Measurements from ENCODE around the gene FECH.

The FECH gene

DNA sequence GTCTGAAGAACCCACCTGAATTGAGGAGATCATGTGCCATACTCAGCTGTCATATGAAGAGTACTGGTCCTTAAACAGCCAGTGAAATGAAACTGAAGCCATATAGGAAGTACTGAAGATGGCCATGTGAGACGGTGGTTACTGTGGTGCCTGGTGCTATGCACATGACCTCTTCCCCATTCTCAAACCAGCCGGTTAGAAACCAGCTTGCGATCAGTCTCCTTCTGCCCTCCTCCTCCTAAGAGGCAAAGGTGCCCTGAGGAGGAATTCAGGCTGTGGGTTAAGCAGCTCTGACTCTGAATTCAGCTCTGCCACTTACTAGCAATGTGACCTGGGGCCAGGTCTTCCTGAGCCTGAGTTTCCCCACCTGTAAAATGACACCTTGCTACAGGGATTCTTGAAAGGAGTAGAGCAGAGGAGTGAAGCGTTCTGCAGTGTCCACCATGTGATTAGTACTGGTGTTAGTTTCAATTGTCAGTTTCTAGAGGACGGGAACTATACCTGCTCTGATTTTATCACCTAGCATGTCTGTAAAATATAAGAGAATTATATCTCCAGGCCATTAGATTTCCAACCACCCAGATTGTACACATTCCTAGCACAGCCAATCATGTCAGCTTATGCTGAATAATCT lies 5.1 kb downstream of the FECH start:
- no peak for DNase-seq (ENCODE audit: low read depth in 2 of 2)

DNA sequence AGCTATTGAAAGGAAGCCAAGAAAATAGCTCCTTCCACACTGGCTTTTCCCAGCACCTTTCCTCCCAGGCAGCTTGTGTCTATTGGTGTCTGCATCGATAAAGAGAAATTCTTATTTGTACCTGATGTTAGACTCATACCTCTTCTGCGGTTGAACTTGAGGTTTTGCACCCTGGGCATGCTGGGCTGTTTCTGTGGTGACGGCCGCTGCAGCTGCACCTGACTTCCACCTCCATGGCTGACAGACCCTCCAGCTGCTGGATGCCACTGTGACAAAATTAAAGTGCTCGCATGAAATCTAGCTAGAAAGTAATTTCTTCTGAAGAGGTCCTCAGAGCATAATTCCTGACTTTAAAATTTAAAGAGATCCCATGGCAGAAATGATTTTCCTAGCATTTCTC lies 6.6 kb downstream of the FECH start:
- DNase-seq (ENCODE audit: low read depth in 2 of 2) = no peak

DNA sequence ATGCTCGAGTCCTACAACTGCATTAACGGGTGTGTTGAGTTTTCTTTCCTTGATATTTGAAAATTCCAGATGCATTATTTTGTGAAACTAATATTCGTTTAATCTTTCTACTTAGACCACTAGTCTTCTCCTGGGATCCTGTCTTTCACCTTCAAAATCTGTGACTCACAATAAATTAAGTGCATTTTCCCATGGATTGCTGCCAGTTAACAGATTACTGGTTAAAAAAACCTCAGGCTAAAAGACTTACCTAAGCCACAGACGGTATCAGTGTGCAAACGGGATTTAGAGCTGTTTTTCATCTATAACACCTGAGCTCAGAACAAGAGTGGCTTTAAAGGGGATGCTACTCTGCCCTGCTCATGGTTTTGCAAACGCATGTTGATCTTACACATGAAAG lies 10.2 kb downstream of the FECH start:
- DNase-seq (ENCODE audit: low read depth in 2 of 2) = no peak

- no peak for DNase-seq (ENCODE audit: low read depth in 2 of 2)
Measured at GRCh38 chr18:57575542-57575941, 11.0 kb downstream of the FECH start.

GRCh38 chr18:57574866-57575265 lies 11.6 kb downstream of the FECH start:
- DNase-seq (ENCODE audit: low read depth in 2 of 2) = no peak

DNA sequence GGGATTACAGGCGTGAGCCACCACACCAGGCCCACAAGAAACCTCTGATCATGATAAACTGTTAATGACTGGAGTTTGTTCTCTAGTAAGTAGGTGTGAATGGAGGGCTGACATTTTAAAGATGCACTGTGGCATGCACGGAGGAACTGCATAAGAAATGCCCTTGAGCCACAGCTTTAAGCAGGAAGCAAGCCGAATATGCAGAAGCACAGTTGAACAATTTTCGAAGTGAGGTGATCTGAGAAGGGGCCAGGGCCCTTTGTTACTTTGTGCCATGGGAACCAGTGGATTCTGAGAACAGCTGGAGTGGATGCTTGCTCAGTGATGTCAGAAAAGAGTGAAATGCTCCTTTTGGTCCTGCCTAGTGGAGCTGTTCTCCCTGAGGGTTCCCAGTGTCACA lies 16.3 kb downstream of the FECH start:
- DNase-seq (ENCODE audit: low read depth in 2 of 2) = no peak

GRCh38 chr18:57569133-57569532 lies 17.4 kb downstream of the FECH start:
- DNase-seq (ENCODE audit: low read depth in 2 of 2) = no peak

DNA sequence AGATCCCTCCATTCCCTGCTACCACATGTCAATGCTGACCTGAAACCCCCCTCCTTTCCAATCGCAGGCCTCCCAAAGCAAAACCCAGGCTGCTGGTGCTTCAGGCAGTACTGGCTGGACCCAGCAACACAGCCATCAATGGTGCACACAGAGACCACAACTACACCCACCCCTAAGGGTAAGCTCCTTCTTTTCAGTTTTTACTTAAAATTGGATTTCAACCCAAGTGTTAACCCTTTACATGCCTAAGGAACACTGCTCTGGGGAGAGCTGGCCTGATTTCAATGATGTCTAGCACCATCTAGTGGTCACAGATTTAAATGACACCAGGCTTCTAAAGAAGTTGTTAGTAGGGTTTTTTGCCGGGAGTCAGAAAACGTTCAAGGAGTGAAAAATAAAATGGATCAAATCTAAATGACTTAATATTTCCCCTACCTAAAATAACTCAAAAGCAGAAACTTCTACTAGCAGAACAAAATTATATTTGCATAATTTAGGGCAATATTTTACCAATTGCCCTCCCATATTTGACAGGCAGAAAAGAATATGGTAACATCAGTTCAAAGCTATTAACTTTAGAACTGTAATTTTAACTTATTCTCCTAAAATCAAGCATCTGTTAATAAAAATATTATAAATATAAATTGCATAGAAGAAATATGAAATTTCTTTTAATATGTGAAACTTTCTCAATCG lies 24.6 kb downstream of the FECH start:
- no peak for DNase-seq (ENCODE audit: low read depth in 2 of 2)

GRCh38 chr18:57561261-57561660 lies 25.2 kb downstream of the FECH start:
- DNase-seq (ENCODE audit: low read depth in 2 of 2) = no peak

- DNase-seq (ENCODE audit: low read depth in 2 of 2) = no peak
Measured at GRCh38 chr18:57559314-57559713, 27.2 kb downstream of the FECH start.

DNA sequence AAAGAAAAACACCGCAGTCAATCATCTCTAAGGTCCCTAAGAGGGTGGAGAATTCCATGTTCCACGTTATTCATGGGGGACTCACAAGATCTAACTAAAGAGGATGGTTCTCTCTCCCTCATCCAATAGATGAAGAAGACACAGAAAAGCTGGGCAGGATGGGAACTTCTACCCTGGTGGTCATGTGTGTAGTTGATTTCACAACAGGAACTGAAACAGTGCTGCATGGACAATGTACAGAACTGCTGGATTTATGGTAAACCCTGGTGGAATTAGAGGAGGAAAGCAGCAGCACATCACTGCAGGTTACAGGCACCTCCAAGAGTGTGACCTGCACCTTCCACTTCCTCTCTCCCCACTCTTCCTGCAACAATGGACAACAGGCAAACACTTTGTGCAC lies 31.4 kb downstream of the FECH start:
- no peak for DNase-seq (ENCODE audit: low read depth in 2 of 2)

DNA sequence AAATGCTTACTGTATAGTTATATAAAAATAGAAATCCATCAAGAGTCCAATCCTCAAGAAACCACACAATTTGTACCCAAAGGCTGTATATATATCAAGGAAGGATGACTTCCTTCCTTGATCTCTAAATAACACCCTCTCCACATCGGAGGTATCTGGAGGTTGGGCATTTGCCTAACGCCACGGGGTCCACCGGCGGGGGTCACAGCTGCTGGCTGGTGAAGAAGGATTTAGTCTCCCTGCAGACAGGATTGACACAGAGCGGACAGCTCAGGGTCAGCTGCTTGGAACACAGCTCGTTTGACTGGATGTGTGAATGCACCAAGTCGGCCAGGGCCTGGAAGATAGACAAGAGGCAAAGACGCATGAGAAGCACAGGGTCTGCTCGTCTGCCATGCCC lies 36.0 kb downstream of the FECH start:
- no peak for DNase-seq (ENCODE audit: low read depth in 2 of 2)

- DNase-seq (ENCODE audit: low read depth in 2 of 2) = no peak
Measured at GRCh38 chr18:57547260-57547659, 39.2 kb downstream of the FECH start.

DNA sequence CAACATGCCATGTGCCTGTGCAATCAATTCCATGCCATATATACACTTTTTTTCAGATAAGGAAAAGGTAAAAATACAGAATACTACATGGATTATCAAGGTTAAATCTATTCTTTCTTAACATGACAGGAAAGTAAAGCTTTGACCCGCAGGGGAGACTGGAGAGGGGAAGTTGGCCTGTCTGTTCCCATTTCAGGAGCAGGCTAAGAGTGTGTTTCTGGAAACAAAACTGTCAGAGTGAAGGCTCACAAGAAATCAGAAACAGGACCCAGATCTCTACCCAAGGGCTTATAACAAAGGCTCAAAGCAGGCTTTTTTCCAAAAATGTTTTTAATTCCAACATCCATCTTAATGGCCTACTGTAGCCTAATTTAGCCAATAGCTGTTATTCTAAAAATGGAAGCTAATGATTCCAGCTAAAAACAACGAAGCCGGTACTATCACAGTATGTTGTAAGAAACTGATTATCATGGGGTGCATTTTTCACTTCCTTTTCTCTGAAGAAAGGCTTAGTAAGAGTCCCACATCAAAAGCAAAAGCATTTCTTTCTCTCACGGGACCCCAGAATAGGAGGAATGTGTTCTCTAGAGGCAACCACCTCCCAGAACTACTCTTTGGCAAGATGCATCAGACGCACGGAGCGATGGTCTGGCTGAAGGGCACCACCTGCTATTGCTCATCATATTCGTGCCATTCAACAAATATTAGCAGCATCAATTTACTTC lies 41.4 kb downstream of the FECH start:
- DNase-seq (ENCODE audit: low read depth in 2 of 2) = no peak

DNA sequence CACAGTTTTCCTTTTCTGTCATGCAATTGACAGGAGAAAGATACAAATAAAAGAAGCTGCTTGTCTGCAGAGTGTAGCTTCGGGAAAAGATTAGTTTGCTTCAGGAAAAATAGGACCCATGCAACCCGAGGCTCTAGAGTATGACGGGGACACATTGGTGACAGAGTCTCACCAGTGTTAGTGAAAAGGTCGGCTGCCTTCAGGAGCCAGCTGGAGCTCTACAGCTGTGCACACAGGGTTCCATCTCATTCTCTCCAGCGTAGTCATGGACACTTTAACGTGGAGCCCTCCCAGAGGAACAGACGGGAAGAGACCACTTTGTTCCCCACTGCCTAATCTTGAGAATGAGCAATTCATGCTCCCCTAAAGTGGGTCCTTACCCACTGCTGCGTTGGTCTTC lies 42.9 kb downstream of the FECH start:
- no peak for DNase-seq (ENCODE audit: low read depth in 2 of 2)

DNA sequence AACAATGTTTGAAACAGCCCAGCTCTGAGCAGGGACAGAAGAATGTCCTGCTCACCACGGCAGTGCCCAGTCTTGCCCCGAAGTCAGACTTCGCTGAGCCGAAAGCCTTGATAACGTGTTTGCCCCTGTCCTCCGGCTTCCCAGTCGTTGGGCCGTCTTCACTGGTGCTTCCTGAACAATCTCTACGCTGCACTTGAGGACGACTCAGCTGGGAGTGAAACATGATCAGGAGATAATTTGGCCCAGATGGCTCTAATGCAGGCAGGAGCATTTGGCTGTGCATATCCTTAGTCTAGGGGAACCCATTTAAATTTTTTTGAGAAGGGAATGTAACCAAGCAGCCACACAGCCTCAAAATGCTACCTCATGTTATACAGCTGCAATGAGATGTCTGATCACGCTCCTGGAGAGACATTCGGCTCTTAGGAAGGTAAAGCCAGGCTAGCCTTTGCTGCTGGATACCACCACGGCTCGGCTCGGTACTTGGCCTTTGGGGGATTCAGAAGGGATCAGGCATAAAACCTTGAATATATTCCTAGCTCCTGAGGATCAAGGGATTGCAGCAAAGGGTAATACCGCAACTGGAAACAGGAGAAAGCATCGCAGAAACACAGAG lies 43.6 kb downstream of the FECH start:
- DNase-seq (ENCODE audit: low read depth in 2 of 2) = no peak

- DNase-seq (ENCODE audit: low read depth in 2 of 2) = no peak
Measured at GRCh38 chr18:57542126-57542525, 44.4 kb downstream of the FECH start.

- no peak for DNase-seq (ENCODE audit: low read depth in 2 of 2)
Measured at GRCh38 chr18:57539702-57540101, 46.8 kb downstream of the FECH start.

GRCh38 chr18:57538614-57539013 lies 47.9 kb downstream of the FECH start:
- DNase-seq (ENCODE audit: low read depth in 2 of 2) = no peak

DNA sequence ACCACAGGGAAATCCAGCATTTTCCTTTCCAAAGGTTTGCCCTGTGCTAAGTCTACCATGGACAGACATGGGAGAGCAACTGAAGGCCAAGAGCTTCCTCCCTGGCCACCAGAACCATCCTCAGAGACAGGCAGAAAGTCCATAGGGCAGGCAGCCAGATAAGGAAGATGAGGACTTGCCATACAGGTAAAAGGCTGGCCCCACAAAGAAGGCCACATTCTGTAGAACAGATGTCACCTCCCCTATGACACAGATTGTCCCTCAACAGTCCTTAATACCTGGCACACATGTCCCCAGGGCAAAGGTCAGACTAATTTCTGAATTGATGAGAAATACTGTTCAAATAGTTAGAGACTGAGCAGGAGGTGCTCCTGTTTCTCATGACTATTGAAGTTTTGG lies 52.0 kb downstream of the FECH start:
- no peak for DNase-seq (ENCODE audit: low read depth in 2 of 2)

DNA sequence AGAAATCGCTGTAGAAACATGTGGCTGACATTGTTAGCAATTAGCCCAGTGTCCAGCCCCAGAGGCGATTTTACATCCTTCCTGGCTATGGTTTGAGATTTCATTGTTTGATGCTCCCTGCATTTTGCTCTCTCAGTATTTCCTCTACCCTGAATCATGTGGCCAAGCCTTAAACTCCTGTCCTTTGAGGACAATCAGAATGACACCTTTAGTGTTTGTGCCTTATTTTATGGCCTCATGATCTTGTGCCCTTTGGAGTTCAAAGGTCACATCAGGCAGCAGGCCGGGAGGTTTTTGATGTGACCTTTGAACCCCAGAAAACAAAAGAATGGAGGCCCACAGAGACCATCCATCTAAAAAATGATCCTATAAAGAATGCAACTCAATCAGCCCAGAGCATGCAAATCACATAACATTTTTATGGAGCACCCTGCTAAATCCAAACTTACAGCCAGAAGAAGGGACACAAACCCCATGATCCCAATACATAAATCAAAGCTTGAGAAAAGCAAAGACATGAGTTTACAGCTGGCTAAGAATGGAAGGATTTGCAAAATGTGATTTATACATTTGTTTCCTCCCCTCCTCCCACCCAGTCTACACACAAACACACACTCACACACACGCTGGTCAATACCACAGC lies 52.5 kb downstream of the FECH start:
- no peak for DNase-seq (ENCODE audit: low read depth in 2 of 2)

All from stimulated activated CD4-positive, alpha-beta T cell treated with anti-CD3 and anti-CD28 coated beads, Interleukin-1b, Interleukin-23, amount 100 ng/mL, for 1 hour (primary cell).